GM18498 (cell line): ENCODE data around the gene MKS1.

Experiments used
- ATAC-seq: cut with Tn5 transposase; IDR thresholded peaks from one replicate; pipeline ENCODE4 v1.9.1; 2021; ENCODE audit warnings: mild to moderate bottlenecking, moderate library complexity; ENCODE audit not compliant: unreplicated experiment

MKS1 gene

GRCh38 chr17:58245428-58246103 lies 26.5 kb upstream of the MKS1 start:
- no peak for ATAC-seq

- no peak for ATAC-seq
Measured at GRCh38 chr17:58244963-58245362, 25.9 kb upstream of the MKS1 start.

GRCh38 chr17:58242171-58242784 lies 23.2 kb upstream of the MKS1 start:
- ATAC-seq: no peak

- no peak for ATAC-seq
Measured at GRCh38 chr17:58239987-58240386, 20.9 kb upstream of the MKS1 start.

GRCh38 chr17:58238147-58238634 lies 19.1 kb upstream of the MKS1 start, which contains the start of gene LPO:
LPO (plus strand) TSS chr17:58238584; CDS start chr17:58242980, 4,396 bp downstream.
- ATAC-seq: no peak

GRCh38 chr17:58236394-58236793 lies 17.3 kb upstream of the MKS1 start:
- no peak for ATAC-seq

- ATAC-seq: no peak
Measured at GRCh38 chr17:58235821-58236220, 16.8 kb upstream of the MKS1 start.

- no peak for ATAC-seq
Measured at GRCh38 chr17:58234512-58234911, 15.5 kb upstream of the MKS1 start.

- ATAC-seq: peak; percentile 66
Measured at GRCh38 chr17:58233543-58233942, 14.5 kb upstream of the MKS1 start.

- ATAC-seq: peak; percentile 84
Measured at GRCh38 chr17:58232707-58233156, 13.7 kb upstream of the MKS1 start.

GRCh38 chr17:58231641-58232040 lies 12.6 kb upstream of the MKS1 start:
- ATAC-seq: no peak

GRCh38 chr17:58229881-58230280 lies 10.8 kb upstream of the MKS1 start:
- no peak for ATAC-seq

GRCh38 chr17:58229384-58229783 lies 10.3 kb upstream of the MKS1 start:
- no peak for ATAC-seq

- ATAC-seq: no peak
Measured at GRCh38 chr17:58228679-58229078, 9.6 kb upstream of the MKS1 start.

- ATAC-seq: no peak
Measured at GRCh38 chr17:58227733-58228132, 8.7 kb upstream of the MKS1 start.

- ATAC-seq: no peak
Measured at GRCh38 chr17:58224315-58224714, 5.3 kb upstream of the MKS1 start.

- ATAC-seq: no peak
Measured at GRCh38 chr17:58219789-58220183, 731 bp upstream of the MKS1 start.

- no peak for ATAC-seq
Measured at GRCh38 chr17:58217766-58218165, 1.3 kb downstream of the MKS1 start.

- ATAC-seq: no peak
Measured at GRCh38 chr17:58215685-58216084, 3.4 kb downstream of the MKS1 start.

GRCh38 chr17:58210922-58211321 lies 8.1 kb downstream of the MKS1 start:
- ATAC-seq: no peak

GRCh38 chr17:58208344-58208743 lies 10.7 kb downstream of the MKS1 start:
- no peak for ATAC-seq

- ATAC-seq: no peak
Measured at GRCh38 chr17:58207451-58207850, 11.6 kb downstream of the MKS1 start.
